Measurements from ENCODE around the gene ABHD17A.
A peak's percentile ranks its signal among the peaks of the same experiment; 100 is the strongest.
"Not testable (repeated sequence)": the region's sequence is repeated elsewhere in the genome, so short reads cannot be mapped to it uniquely, and the experiment has no call there.

The ABHD17A gene

DNA sequence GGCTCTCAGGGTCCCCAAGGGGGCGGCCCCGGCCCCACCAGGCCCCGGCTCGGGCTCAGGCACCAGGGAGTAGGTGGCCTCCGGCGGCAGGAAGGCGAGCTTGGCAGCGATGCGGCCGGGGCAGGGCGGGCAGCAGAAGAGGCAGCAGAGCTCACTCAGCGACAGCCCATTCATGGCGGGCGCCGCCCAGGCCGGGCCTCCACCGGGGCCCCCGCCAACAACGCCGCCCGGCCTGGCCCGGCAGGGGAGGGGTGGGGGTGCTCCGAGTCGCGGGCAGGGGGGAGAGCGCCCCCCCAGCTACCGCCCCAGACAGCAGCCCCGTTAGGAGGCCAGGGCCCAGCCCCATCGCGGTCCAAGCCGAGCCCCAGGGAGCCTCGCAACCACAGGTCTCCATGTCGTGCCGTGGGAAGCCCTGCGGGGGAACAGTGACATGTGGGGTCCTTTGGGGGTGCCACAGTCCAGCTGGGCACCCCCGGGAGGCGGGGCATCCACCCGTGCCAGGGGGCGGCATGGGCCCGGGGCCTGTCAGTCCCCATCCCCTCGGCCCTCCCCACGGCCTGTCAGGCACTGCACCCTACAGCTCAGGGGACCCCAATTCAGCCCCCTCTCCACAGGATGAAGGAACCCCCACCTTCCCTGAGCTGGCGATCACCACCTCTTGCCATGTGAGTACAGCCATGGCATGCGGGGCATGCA is 3.8 kb downstream of the ABHD17A start:
- DNase-seq (ENCODE audit: low read depth in 2 of 2), result not testable (repeated sequence)

DNA sequence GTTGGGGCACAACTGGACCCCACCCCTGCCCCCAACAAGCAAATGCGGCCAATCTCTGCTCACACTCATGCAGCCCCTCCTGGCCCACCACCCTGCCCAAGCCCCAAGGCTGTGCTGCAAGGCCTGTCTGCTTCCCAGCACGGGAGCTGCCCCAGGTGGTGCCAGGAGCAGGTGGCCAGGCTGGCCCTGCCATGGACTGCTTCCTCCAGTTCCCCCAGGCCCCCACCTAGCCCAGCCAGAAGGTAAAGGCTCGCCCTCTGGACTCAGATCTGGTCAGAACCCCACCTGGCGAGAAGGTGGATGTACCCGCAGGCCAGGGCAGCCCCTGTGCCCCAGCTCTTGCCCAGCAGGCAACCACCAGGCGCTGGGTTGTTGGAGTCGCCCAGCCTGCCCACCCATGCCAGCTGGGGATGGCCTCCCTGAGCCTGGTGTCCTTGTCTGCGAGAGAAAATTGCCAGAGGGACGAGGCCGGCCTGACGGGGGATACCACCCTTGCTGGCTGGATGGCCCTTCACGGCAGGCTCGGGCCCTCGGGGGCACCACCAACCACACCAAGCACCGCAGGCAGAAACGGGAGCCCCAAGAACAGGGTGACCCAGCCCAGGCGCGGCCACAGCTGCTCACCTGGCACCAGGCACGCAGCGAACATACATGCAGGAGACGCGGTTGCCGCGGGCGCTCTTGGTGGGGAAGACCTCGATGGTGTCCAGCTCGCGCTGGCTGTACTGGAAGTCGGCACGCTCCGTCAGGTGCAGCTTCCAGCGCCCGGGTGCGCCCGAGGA is 4.5 kb downstream of the ABHD17A start:
- DNase-seq (ENCODE audit: low read depth in 2 of 2), result no peak

DNA sequence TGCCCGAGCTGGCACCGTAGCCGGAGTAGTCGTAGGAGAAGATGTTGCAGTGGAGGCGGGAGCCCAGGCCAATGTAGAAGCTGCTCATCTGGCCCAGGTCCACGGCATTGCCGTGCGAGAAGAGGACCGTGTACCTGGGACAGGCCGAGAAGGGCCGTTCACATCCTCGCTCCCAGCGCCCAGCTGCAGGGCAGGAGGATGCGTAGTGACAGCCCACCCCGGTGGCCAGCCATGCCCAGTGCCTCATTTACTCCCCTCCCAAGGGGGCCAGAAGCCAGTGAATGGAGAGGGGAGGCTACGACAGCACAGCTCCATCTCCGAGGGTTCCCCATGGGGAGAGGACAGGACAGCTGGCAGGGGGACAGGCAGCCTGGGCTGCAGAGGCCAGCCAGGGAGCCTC is 5.3 kb downstream of the ABHD17A start:
- not testable (repeated sequence) for DNase-seq (ENCODE audit: low read depth in 2 of 2)

DNA sequence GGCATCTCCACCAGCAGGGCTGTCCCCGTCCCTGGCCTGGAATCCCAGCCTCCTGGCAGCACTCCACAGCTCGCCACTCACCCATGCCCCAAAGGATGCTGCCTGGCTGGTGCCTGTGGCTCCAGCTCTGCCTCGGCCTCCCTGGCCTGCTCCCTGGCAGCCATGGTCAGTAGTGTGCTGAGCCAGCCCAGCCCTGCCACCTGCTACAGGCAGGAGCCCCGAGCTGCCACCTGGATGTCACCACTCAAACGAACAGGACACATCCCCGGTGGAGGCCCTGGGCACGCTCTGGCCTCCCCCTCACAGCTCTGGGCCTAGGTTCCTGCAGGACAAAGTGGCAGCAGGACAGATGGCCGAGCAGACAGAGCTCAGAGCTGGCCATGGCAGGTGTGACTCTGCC is 6.7 kb downstream of the ABHD17A start:
- not testable (repeated sequence) for DNase-seq (ENCODE audit: low read depth in 2 of 2)

DNA sequence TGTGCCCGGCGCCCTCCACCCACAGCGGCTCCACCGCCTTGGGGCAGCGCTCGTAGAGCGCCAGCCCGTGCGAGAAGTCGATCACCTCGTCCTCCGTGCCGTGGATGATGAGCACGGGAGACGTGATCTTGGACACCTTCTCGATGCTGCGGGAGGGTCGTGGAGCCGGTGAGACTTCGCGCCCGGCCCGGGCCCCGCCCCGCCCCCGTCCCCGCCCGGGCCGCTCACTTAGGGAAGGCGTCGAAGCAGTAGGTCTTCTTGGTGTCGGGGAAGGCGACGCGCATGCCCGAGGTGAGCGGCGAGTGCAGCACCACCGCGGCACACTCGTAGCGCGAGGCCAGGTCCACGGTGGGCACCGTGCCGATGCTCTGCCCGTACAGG is 8.0 kb downstream of the ABHD17A start:
- DNase-seq (ENCODE audit: low read depth in 2 of 2), result not testable (repeated sequence)

DNA sequence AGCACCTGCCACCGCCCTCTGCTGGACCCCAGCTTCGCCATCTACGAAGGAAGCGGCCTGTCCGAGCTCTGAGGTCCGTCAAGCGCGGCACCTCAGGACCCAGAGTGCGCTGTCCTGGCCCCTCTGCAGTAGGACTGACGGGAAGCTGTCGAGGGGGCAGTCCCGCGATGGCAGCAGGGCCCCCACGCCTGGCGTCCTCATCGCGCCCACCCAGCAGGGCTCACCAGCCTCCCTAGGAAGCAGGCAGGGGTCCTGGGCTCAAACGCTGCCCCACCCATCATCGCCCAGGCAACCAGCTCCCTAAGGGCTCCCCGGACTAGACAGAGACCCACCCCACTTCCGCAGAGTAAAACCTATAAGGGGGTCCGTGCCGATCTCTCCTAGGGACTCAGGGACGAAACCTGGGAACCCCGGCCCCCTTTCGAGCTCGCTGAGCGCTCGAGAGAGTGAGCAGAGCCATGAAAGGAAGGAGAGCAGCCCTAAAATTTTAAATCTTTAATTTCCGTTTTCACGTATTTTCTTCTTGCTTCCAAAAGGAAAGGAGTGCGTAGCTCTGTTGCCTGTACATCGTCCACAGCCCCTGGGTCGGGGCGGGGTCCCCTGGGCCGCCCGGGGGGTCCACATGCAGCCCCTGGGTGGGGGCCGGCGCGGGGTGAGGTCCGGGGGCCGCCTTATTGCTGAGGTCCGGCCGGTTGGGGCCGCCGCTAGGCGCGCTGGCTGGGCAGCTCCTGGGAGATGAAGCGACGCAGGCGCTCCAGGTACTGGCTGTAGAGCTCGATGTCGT is 8.6 kb downstream of the ABHD17A start:
- DNase-seq (ENCODE audit: low read depth in 2 of 2), result not testable (repeated sequence)

DNA sequence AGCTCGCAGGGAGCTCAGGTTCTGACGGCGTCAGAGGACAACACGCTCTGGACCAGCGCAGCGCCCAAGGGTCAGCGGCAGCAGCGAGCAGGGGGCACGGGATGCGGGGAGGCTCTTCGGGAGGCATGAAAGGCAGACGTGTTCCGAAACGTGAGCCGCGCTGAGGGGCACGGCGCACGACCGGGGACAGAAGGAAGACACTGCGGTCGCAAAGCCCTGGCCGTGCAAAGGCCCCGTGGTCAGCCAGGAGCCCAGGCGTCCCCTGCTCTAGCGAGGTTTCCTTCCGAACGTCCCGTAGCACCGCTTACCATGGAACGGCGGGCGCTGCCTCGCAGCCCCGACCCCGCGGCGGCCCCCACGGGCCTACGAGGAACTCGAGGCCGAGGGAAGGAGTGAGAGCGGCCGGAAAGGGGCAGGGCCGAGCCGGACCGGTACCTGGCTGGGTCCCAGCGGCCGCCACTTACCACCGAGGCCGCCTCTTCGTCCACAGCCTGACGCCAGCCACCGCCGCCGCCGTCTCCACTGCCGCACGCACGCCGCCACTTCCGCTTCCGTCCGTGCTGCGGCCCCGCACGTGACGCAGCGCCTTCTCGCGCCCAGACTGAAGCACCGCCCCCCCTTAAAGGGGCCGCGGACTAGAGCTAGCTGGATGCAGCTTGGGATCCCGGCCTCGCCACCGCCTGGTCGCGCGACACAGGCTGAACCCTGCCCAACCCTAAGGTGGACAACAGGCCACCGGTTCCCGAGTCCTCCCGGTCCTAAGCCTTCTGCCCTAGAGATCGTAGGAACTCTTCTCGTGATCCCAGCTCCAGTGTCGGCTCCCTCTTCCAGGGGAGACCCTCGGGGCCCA is 9.4 kb downstream of the ABHD17A start:
- peak; percentile 75 to 84 for DNase-seq (ENCODE audit: low read depth in 2 of 2)

DNA sequence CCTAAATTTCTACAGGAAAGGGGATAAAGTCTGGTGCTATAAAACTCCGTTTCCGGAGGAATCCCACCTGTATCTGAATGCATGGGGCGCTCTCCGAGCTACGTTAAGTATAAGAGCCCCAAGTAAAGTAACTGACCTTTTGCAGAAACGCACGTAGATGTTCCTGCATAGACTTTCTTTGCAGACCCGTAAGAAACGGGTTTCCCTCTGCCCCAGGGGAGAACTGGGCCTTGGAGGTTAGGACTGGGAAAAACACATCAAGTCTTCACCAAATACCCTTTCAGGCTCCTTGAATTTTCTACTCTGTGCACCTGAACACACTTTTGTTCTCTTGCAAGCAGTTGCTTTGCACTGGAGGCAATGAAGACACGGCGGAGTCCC is 10.0 kb downstream of the ABHD17A start:
- not testable (repeated sequence) for DNase-seq (ENCODE audit: low read depth in 2 of 2)

DNA sequence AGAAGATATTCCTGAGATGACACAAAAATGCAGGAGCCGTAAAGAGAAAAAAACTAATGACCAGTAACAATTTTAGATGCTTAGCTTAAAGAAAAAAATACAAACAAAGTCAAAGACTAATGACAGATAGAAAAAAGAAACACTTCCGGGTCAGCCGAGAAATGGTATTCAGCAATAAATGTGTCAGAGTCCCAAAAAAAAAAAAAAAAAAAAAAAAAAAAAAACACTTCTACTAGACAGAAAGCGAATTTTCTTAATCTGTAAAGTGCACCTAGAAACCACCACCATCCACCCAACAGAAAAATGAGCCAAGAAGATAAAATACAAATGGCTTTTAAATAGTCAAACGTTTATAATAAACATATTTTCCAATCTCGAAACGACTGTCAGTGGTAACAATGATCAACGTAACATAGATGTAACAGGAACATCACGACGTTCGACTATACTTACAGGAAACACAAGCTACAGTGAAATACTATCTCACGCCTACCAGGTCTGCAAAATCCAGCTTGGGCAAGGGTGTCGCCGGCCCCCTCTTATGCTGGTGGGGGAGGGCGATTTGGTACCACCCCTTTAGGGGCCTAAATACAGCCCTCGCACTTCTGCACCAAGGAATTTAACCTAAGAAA is 10.6 kb downstream of the ABHD17A start:
- DNase-seq (ENCODE audit: low read depth in 2 of 2), result no peak

DNA sequence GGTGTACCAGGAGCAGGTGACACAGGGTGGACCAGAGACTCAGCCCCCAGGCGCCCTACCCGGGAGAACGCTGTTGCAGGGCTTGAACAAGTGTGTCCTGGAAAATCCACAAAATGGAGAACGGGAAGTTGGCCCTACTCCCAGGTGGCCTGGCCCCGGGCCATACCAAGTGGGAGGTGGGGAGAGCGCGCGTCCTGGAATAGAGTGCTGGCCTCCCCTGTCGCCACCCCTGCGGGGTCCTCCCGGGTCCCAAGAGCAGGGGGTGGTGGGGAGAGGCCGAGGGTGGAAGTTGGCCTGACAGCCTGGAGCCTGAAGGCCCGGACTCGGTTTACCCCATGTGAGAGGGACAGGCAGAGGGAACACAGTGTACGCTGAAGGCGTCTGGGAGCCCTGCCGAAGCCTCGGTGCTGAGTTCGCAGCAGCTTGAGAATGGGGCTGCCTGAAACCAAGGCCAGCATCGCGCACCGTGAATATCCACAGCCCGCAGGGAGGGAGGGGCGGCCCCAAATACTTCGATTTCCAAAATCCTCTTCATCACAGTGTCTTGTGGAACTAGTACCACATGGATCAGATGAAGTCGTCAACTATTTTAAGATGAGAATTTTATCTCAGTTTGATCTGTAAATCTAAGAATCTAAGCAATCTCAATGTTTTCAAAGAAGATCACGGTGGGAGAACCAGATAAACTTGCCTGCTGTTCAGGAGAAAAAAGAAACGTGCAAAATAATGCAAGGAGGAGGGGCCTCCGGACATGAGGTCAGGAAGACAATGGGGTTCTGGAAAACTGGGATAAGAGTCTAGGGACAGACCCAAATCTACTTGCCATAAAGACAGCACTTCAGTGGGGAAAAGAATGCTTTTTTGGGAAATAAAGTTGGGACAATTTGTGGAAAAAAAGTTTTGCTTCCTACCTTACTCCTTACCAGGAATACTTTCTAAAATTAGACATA is 11.5 kb downstream of the ABHD17A start:
- no peak for DNase-seq (ENCODE audit: low read depth in 2 of 2)

DNA sequence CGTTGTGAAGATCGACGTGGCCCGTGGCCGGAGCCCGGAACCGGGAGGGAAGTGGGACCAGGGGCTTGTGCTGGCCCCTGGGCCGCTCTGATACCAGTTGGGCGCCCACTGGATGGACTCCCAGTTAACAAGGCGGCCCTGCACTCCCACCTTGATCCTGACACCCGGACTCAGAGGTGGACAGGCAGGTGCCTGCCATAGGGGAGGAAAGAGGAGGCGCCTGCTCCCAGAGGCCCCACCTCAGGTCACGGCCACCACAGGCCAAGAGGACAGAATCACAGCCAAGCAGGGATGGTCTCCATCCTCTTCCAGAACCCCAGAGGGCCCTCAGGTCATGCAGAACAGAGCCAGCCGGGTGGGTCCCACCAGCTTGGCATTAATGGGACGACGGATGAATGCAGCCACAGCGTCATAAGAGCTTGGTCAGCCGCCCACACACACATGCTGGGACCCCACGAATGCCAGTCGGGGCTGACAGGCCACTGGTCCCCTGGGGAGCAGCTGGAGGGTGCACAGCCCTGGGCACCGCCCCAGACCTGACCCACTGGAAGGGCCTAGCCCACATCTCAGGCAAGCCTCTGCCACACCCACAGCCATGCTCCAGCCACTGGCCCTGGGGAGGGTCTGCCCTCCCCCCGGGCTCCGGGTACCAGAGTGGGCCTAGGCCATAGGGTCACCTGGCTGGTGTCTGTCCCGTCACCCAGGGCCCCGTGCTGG is 12.3 kb downstream of the ABHD17A start:
- DNase-seq (ENCODE audit: low read depth in 2 of 2), result no peak

DNA sequence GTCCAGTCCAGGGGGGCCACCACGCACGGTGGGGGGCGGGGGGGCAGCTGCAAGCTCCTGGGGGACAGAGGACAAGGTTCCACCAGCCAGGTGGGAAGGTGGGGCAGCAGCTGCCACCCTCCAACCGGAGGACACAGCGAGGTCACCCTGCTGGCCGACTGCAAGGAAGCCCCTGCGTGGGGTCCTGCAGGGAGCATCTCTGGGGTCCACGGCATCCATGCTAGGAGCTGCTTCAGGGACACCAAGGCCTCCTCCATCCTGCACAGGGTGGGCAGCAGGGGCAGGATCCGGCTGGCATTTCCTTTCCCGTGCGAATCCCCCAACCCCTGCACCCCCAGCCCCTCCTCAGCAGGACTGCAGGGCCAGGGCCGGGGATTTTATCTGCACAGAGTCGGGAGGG is 13.7 kb downstream of the ABHD17A start:
- no peak for DNase-seq (ENCODE audit: low read depth in 2 of 2)

DNA sequence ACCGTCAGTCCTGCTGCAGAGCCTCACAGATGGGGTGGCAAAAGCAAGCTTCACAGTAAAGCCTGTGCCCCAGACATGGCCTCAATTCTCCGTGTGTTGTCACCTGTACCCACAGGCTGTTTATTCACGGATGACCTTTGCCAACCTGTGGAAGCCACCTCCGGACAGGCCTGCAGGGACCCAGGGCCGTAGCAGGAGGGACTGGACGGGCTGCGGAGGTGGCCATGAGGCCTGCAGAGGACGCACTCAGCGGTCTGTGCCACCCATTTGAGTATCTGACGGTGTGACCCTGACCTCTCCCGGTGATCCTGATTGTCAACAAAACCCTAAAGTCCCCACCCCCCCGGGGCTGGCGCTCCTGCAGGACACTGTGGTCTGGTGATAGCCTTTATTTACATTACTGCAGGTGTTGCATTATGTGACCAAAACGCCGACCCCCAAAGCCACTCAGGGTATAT is 14.1 kb downstream of the ABHD17A start:
- no peak for DNase-seq (ENCODE audit: low read depth in 2 of 2)

DNA sequence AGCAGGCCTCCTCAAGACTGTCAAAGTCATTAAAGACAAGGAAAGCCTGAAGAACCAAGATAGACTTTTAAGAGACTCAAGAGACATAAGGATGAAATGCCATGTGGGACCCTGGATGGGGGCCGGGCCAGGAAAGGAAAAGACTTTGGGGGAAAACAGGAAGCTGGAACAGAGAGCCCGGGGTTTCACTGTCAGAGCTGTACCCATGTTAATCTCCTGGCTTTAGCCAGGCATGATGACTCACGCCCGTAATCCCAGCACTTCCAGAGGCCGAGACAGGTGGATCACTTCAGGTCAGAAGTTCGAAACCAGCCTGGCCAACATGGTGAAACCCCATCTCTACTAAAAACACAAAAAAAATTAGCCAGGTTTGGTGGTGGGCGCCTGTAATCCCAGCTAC is 16.3 kb downstream of the ABHD17A start:
- DNase-seq (ENCODE audit: low read depth in 2 of 2), result no peak

DNA sequence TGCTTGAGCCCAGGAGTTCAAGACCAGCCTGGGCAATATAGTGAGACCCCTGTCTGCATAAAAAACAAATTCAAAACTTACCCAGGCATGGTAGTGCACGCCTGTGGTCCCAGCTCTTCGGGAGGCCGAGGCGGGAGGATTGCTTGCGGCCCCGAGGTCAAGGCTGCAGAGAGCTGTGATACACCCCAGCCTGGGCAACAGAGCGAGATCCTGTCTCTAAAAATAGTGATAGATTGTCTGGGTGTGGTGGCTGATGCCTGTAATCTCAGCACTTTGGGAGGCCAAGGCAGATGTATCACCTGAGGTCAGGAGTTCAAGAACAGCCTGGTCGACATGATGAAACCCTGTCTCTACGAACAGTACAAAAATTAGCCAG is 18.0 kb downstream of the ABHD17A start:
- DNase-seq (ENCODE audit: low read depth in 2 of 2), result no peak

DNA sequence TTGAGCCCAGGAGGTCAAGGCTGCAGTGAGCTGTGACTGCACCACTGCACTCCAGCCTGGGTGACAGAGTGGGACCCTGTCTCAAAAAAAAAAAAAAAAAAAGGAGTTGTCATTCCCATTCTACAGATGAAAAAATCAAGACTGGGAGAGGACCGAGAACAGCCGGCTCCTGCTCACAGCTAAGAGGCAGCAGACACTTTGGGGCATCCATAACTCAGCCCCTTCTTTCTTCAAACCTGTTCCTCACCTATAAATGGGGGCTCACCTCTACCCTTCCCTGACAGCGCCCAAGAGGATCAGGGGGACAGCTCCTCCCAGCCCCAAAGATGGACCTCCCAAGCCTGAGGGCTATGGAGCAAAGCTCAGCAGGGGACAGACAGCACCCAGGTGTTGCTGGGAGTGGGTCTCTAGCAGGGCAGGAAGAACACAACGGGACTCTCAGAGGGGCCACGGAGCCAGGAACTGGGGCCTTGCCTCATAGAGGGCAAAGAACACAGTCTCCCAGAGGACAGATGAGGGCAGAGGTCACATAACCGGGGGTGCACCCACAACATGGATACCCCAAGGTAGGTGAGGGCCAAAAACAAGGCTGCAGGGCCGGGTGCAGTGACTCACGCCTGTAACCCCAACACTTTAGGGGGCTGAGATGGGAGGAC is 18.5 kb downstream of the ABHD17A start:
- no peak for DNase-seq (ENCODE audit: low read depth in 2 of 2)

DNA sequence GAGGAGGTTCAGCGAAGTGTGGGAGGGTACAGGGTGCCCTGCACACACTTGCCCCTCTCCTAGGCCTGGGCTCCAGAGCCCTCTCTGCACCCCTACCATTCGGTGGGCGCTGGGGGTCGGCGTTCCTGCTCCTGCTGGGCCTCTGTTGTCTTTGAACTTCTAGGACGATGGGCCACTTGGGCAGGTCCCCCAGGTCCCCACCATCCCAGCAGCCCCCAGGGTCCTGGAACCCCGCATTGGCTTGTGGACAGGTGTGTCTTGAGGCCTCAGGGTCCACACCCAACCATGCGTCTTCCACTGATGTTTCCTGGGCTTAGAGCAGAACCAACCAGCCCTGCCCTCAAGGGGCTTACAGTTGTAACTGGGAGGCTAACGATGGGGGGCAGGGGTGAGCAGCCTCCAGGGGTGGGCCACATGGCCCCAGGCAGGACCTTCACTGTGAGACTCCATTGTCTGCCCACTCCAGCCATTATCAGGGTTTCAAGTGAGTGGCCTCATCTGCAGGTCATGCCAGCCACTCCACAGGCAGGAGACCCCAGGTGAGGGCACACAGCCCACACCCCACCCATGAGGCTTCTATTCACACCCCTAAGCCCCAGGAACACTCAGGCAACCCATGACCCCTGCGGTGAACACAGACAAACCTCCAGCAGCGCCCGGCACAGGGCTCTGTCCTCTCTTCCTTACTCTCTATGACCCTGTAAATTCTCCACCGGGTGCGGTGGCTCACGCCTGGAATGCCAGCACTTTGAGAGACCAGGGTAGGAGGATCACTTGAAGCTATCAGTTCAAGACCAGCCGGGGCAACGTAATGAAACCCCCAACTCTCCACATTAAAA is 19.9 kb downstream of the ABHD17A start:
- DNase-seq (ENCODE audit: low read depth in 2 of 2), result no peak

Measured in stimulated activated CD4-positive, alpha-beta T cell treated with anti-CD3 and anti-CD28 coated beads, Interleukin-1b, Interleukin-23, amount 100 ng/mL, for 4 hours (primary cell).